Body of pancreas (tissue), 4 donors: Measurements from ENCODE around the gene ADGRL1.

Experiments
- POLR2A ChIP-seq, 3 donors: fragments of 450-650 bp; IDR thresholded peaks; one replicate each; pipeline ENCODE4 v1.6.1; 2016; ENCODE audit warnings: antibody characterized with exemption in 3 of 3, mild to moderate bottlenecking in 2 of 3
- TF ChIP-seq, protein P1 (sequence below), 7 experiments: fragments of 450-650 bp in 4 of 7; fragments of 200-600 bp in 3 of 7; sonication (generic) in 3 of 7; IDR thresholded peaks; one replicate each; pipeline ENCODE4 v1.5.1; 2016 to 2019; ENCODE audit warnings: antibody characterized with exemption in 7 of 7

DNA sequence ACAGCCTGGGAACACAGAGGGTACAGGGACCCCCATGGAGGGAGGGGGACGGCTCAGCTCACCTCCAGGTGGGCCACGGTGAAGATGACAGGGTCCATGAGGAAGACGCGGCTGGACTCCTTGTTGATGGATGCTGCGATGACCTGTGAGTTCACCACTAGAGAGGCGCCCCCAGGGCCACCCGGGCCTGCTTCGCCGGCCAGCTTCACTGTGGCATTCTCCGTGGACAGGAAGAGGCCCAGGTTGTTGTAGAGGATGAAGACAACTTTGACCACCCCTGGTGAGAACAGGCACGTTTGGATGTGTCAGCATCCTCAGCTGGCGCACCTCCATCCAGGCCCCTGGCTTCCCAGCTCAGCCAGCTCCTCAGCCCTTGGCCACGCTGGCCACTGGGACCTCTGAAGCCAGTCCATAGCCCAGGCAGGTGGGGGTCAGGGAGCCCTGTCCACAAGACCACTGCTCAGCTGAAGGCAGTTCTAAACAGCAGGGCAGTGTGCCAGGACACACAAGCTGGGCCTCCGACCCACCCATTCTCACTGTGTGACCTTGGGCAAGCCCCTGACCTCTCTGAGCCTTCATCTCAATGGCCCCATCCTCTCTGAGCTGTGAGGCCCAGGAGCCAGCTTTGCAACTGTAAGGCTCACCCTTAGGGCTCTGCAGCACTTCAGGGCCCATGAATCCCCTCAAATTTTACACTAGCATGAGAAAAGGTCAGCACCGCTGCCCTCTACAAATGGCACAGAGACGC lies 47.5 kb downstream of the ADGRL1 start:
- TF ChIP-seq, protein P1, sequence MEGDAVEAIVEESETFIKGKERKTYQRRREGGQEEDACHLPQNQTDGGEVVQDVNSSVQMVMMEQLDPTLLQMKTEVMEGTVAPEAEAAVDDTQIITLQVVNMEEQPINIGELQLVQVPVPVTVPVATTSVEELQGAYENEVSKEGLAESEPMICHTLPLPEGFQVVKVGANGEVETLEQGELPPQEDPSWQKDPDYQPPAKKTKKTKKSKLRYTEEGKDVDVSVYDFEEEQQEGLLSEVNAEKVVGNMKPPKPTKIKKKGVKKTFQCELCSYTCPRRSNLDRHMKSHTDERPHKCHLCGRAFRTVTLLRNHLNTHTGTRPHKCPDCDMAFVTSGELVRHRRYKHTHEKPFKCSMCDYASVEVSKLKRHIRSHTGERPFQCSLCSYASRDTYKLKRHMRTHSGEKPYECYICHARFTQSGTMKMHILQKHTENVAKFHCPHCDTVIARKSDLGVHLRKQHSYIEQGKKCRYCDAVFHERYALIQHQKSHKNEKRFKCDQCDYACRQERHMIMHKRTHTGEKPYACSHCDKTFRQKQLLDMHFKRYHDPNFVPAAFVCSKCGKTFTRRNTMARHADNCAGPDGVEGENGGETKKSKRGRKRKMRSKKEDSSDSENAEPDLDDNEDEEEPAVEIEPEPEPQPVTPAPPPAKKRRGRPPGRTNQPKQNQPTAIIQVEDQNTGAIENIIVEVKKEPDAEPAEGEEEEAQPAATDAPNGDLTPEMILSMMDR (IDR thresholded peaks at IDR 0.05) = no peak
- TF ChIP-seq POLR2A (IDR thresholded peaks at IDR 0.05) = no peak
